H1 (cell line): ENCODE data around the gene BET1L.
"Not testable (repeated sequence)": the region's sequence is repeated elsewhere in the genome, so short reads cannot be mapped to it uniquely, and the experiment has no call there.

Experiments
- ATF2 ChIP-seq: IDR thresholded peaks from 2 replicates; pipeline ENCODE4 v1.6.1; 2012; ENCODE audit warnings: low read length, inconsistent platforms
- CBX8 ChIP-seq: fragments of 300-800, 300-1000 bp; sonication (generic); IDR thresholded peaks from 2 replicates; pipeline ENCODE4 v1.7.1; 2016; ENCODE audit warnings: low read depth, low read length, borderline replicate concordance
- TBP ChIP-seq: IDR thresholded peaks from 2 replicates; pipeline ENCODE4 v1.6.1; 2011; ENCODE audit warnings: low read depth, low read length, improper control_type of control experiment

- not testable (repeated sequence) for TF ChIP-seq ATF2, TBP, CBX8
These were observed 31.1 kb upstream of the BET1L start for GRCh38 chr11:238346-238745.
